HCT116 (cell line): ENCODE measurements around the gene ALOX12B.

ENCODE experiments used
- ATF3 ChIP-seq: IDR thresholded peaks from 2 replicates; pipeline ENCODE4 v1.6.1; 2012
- CEBPB ChIP-seq: IDR thresholded peaks from 2 replicates; pipeline ENCODE4 v1.6.1; 2012; ENCODE audit warnings: low read depth
- CTCF ChIP-seq, 3 experiments: fragments of 200-600 bp in 1 of 3; sonication (generic) in 1 of 3; IDR thresholded peaks in 2 of 3; conservative IDR thresholded peaks in 1 of 3; 2 replicates each; pipeline ENCODE4 v1.5.1; 2012 to 2017; ENCODE audit warnings: low read depth in 2 of 3, low read length in 2 of 3, antibody characterized with exemption in 1 of 3, borderline replicate concordance in 1 of 3, control low read depth in 1 of 3, mild to moderate bottlenecking in 1 of 3, mixed read lengths in 1 of 3, mixed run types in 1 of 3, moderate library complexity in 1 of 3; ENCODE audit not compliant: insufficient read depth in 1 of 3
- EZH2 ChIP-seq: fragments of 200-600 bp; sonication (generic); IDR thresholded peaks from 2 replicates; pipeline ENCODE4 v1.6.1; 2017; ENCODE audit warnings: antibody characterized with exemption, mixed run types
- EZH2phosphoT487 ChIP-seq: fragments of 200-600 bp; IDR thresholded peaks from 2 replicates; pipeline ENCODE4 v1.6.1; 2018; ENCODE audit warnings: antibody characterized with exemption, borderline replicate concordance
- FOSL1 ChIP-seq: IDR thresholded peaks from 2 replicates; pipeline ENCODE4 v1.6.1; 2012; ENCODE audit warnings: low read depth
- POLR2A ChIP-seq: IDR thresholded peaks from 2 replicates; pipeline ENCODE4 v1.7.0; 2011; ENCODE audit warnings: borderline replicate concordance; ENCODE audit not compliant: insufficient read depth, insufficient read length; ENCODE audit errors: extremely low read depth
- RAD21 ChIP-seq: IDR thresholded peaks from 2 replicates; pipeline ENCODE4 v1.6.1; 2012; ENCODE audit warnings: low read depth, mild to moderate bottlenecking
- SIN3A ChIP-seq: IDR thresholded peaks from 2 replicates; pipeline ENCODE4 v1.6.1; 2012; ENCODE audit warnings: low read depth
- SP1 ChIP-seq: IDR thresholded peaks from 2 replicates; pipeline ENCODE4 v1.6.1; 2012; ENCODE audit warnings: low read depth
- TCF7L2 ChIP-seq: IDR thresholded peaks from 2 replicates; pipeline ENCODE4 v1.7.0; 2011; ENCODE audit warnings: borderline replicate concordance, inconsistent platforms; ENCODE audit not compliant: insufficient read depth, insufficient read length; ENCODE audit errors: extremely low read depth
- YY1 ChIP-seq: IDR thresholded peaks from 2 replicates; pipeline ENCODE4 v1.6.1; 2011; ENCODE audit warnings: low read length, low read depth, moderate library complexity, mild to moderate bottlenecking; ENCODE audit not compliant: insufficient replicate concordance; ENCODE audit errors: extremely low read depth

- TF ChIP-seq EZH2phosphoT487 (no peak), CEBPB (no peak), SIN3A (no peak), CTCF (IDR thresholded peaks at IDR 0.05 in 2 of 3, conservative IDR thresholded peaks at IDR 0.05 in 1 of 3; ENCODE audit: borderline replicate concordance in 1 of 3, insufficient read depth in 1 of 3, low read depth in 2 of 3, low read length in 2 of 3) (no peak), POLR2A (no peak), SP1 (no peak), EZH2 (no peak), RAD21 (no peak), FOSL1 (no peak), YY1 (no peak), ATF3 (no peak), TCF7L2 (no peak)
Observed at GRCh38 chr17:8072341-8072728, 15.2 kb downstream of the ALOX12B start.
